Raji (cell line): ENCODE results near the gene ZNF335.

ENCODE experiments used
- POLR2A ChIP-seq: IDR thresholded peaks from 2 replicates; pipeline ENCODE4 v1.6.1; 2011; ENCODE audit warnings: low read depth, low read length, control low read depth; ENCODE audit not compliant: insufficient read depth

ZNF335 gene

DNA sequence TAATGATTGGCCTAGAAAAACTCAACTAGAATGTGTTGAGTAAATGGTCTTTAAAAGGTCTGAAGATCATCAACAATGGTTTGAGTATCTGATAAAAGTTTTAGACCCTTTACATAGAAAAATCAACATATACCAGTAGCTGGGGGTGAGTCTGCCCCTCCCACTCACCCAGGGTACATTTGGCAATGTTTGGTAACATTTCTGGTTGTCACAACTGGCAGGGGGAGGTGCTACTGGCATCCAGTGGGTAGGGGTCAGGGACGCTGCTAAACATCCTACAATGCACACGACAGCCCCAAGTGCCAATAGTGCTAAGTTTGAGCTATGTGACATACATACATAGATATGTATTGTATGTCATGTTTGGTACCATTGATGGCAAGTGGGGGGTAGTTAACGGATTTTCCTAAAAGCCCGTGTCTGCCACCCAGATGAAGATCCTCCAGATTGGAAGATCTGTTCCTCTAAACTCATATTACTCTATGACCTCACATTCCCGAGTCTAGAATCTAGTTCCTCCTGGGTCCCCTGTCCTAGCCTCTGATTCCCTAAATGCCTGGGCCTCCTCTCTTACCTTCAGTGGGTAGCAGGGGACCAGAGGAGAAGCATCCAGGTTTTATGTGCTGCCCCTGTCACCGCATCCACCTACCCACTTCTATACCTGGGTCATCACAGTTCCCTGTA is 34.2 kb upstream of the ZNF335 start:
- TF ChIP-seq POLR2A, result no peak

DNA sequence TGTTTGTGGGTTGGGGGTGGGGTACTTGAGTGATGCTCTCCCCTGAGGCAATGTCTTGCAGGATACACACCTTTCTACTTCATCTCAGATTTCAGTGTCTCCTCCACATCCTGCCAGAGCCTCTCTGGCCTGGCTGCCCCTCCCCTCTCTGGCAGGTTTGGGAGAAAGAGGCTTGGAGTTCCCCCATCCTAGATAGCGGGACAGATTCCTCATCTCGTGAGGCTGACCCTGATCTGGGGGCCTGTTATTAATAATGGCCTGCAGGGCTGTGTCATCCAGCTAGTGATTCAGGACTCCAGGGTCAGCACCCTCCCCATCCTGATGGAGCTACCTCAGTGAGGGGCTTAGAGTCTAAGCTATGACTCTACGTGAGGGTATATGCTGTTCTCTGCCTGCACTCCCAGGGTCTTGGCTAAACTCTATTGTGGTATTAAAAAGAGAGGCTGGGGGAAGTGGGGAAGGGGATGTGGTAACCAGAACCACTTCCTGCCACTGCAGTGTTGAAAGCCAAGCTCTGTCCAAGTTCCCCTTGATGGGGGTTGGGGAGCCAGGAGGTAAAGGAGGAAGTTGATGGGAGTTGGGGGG is 33.0 kb upstream of the ZNF335 start:
- TF ChIP-seq POLR2A, result no peak

DNA sequence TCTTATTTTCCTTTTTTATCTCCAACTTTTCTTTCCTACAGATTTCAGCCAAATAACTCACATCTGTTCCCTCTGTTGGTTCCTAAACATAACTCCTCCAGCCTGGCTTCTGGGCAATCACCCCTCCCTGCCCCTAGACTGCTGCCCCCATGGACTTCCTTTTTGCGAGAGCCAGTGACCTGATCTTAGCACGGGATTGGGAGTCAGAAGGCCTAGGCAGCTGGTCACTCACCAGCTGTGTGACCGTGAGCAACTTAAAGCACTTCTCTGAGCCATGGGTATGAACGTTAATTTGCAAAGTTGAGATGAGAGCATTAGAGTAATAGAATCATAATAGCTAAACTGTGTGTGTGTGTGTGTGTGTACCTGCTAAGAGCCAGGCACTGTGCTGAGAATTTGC is 32.2 kb upstream of the ZNF335 start:
- TF ChIP-seq POLR2A, result no peak

DNA sequence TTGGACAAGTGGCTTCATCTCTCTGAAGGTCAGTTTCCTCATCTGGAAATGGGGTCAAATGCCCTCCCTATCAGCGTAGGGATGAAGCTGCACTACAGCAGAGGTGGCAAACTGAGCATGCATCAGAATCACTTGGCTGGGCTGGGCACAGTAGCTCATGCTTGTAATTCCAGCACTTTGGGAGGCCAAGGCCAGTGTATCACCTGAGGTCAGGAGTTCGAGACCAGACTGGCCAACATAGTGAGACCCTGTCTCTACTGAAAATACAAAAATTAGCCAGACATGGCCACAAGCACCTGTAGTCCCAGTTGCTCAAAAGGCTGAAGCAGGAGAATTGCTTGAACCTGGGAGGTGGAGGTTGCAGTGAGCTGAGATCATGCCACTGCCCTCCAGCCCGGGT is 30.0 kb upstream of the ZNF335 start:
- no peak for TF ChIP-seq POLR2A

DNA sequence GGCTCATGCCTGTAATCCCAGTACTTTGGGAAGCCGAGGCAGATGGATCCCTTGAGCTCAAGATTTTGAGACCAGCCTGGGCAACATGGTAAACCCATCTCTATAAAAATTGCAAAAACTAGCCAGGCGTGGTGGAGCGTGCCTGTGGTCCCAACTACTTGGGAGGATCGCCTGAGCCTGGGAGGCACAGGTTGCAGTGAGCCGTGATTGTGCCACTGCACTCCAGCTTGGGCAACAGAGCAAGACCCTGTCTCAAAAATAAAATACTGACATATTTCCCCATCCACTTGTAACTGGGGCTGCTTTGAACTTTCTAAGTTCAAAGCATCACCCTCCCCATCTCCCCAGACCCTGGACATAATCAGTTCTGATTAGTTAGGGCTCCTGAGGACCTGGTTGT is 29.5 kb upstream of the ZNF335 start:
- no peak for TF ChIP-seq POLR2A

DNA sequence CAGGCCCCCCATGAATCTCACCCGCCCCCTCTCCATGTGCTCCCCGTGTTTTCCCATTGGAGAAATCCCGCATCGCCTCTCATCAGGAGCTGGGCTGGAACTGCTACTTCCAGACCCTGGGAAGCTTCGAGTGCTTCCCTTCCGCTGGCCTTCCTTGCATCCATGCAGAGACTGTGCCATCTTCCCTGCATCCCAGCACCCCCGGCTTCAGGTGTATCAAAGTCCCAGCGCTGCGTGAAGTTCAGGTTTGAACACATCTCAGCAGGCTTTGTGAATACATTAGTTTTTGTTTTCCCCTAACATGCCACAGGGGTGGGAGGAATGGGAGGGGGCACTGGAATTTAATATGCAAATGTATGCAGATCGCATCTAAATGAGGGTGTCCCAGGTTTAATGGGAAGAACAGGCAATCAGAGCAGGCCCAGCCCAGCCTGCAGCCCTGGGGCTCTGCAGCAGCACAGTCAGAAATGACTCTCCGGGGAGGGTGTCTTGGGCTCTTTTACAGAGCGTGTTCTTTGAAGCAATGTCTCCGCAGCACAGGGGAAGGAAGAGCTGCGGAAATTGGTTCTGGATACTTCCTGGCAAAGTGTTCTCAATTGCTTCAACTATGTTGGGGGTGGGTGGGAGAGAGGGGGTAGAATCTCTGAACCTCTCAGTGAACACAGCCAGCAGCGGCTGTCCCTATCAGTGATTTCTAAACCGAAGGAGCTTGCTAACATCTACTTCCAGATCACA is 28.4 kb upstream of the ZNF335 start:
- no peak for TF ChIP-seq POLR2A

DNA sequence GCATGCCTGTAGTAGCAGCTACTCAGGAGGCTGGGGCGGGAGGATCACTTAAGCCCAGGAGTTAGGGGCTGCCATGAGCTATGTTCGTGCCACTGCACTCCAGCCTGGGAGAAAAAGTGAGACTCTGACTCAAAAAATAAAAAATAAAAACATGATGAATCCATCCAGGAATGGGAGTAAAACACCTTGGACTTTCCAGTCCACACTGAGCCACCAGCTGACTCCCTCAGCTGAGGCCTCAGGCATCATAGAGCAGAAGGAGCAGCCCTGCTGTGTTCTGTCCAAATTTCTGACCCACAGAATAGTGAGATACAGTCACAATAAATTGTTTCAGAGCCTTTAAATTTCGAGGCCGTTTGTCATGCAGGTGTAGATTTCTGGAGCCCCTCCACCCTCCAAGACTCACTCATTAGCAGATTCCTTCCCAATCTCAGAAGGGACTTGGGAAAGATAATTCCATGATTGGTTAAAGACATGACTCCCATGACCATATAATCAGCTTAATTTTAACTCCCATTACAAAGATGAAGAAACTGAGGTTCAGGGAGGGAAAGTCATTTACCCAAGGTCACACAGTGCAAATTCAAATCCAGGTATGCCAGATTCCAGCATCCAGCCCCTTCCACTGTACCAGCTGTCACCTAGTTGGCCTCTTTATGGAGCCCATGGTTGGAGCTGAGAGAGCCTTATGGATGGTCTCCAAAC is 27.7 kb upstream of the ZNF335 start:
- no peak for TF ChIP-seq POLR2A

DNA sequence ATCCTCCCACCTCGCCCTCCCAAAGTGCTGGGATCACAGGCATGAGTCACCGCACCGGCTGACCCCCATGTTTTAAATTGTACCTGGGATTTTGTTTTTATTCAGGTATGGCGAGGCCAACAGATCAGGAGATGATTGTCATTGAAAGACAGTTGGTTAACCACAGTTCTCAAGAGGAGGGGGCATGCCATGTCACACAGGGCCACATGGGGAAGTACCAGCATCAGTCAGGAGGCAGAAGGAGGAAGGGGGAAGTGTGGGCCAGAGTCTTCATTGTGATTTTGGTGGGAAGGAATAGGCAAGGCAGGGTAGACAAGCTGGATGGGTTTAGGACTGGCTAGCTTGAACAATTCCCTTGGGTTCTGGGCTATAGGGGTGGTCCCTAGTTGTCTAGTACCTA is 26.8 kb upstream of the ZNF335 start:
- no peak for TF ChIP-seq POLR2A

DNA sequence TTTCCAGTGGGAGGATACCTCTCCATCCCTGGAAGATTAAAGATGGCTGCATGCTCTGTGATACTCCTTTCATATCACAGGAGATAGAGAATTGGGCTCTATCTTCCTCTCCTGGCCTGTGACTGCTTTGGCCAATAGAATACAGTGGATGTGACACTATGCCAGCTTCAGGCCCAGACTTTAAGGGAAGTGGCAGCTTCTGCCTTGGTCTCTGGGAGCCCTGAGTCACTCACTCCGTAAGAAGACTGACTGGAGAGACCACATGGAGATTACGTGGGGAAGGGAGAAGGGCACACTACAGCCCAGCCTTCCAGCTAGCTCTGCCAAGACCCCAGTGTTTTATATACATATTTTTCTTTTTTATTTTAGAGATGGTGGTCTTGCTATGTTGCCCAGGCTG is 26.3 kb upstream of the ZNF335 start:
- TF ChIP-seq POLR2A, result no peak

DNA sequence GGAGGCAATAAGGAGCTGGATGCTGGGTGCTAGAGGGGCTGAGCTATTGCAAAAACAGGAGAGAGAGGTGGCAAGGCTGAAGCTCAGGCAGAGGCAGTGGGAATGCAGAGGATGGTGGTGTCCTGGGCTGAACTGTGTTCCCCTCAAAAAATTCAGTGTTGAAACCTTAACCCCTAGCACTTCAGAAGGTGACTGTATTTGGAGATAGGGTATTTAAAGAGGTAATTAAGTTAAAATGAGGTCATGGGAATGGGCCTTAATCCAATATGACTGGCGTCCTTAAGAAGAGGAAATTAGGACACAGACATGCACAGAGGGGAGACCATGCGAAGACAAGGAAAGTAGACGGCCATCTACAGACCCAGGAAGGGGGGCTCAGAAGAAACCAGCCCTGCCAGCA is 25.2 kb upstream of the ZNF335 start:
- no peak for TF ChIP-seq POLR2A

DNA sequence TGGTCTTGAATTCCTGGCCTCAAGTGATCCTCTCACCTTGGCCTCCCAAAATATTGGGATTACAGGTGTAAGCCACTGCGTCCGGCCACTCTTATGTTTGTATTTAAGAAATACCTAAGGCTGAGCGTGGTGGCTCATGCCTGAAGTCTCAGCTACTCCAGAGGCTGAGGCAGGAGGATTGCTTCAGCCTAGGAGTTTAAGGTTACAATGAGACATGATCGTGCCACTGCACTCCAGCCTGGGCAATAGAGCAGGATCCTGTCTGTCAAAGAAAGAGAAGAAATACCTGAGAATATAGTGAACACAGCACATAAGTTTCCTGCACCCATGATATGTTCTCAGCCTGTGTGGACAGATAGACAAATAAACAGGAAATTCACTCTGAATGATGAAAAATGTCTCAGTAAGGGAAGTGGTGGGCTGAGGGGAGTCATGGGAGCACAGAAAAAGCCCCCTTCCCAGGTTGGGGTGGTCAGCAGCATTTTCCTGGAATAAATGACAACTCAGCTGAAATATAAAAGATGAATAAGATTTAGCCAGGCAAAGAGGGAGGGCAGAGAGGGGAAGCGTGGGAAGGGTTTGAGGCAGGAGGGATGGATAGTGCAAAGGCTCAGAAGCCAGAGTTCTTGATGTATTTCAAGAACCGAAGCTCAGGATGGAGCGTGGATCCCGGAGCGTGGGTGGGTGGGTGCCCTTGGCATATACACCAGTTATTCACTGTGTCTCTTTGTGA is 22.9 kb upstream of the ZNF335 start:
- no peak for TF ChIP-seq POLR2A

DNA sequence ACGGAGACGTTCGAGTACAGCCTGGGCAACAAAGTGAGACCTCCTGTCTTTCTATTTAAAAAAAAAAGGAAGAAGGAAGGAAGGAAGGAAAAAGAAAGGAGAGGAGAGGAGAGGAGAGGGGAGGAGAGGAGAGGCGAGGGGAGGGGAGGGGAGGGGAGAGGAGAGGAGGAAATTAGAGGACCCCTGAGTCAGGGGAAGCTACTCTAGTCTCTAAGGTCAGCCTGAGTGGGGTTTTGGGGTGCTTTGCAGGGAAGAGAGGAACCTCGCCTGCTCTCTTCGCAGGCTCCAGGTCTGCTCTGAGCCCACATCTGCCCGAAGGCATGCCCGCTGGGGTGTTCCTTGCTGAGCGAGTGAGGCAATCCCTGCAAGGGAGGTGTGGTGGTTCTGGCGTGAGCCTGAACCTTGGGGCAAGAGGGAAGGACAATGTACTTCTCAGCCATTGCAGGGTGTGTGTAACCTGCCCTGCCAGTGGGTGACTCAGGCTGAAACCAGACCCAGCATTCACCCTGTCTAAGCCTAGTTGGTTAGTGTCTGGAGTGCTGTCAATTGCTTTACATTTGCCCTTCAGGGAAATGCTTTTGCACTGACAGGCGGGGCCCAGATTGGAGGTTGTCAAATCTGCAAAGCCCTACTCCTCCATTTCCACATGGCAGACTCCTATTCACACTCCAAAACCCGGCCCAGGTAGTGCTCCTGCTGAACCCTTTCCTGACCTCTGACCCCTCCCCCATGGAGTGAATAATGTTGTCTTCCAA is 21.4 kb upstream of the ZNF335 start:
- TF ChIP-seq POLR2A, result no peak

DNA sequence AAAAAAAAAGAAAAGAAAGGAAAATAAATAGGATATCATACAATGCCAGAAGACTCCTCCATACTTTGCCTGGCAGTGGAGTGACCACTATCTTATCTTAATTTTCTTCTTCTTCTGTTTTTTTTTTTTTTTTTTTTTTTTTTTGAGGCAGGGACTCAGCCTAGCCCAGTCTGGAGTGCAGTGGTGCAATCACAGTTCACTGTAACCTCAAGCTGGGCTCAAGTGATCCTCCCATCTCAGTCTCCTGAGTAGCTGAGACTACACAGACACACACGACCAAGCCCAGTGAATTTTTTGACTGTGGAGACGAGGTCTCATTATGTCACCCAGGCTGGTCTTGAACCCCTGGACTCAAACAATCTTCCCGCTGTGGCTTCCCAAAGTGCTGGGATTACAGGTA is 19.6 kb upstream of the ZNF335 start:
- no peak for TF ChIP-seq POLR2A

DNA sequence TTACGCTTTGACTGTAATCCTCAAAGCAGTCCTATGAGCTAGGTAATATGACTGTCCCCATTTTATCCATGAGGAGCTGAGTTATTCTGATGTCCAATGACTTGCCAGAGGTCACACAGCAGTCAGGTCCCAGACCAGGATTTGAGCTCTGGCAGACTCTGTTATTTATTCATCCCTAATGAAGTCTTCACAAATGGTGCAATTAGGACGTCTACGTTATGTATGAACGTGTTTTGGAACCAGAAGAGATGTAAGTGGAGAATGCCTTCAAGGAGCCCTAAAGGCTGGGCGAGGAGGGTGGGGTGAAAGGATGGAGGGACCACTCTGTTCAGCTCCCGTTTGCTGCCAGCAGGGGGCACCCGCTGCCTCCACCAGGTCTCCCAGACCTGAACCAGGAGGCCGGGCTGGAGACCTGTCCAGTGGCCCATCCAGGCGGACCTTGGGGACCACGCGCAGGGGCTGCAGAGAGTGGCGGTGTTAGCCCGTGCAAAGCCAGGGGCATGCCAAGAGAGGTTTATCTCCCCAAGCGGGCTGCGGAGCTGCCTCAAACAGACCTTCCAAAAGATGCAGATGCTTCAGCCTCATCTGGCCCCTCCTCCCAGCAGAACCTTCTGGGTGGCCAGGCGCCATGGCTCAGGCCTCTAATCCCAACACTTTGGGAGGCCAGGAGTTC is 15.2 kb upstream of the ZNF335 start:
- TF ChIP-seq POLR2A, result no peak
